Muscle of arm (tissue), 12 donors: Measurements from ENCODE around the gene TRIM44. TPM values are rescaled to one million over a fixed set of nuclear protein-coding genes. Genes with fewer than 3 reads are reported as not detected.
"Not testable (repeated sequence)": the region's sequence is repeated elsewhere in the genome, so short reads cannot be mapped to it uniquely, and the experiment has no call there.

ENCODE experiments used
- DNase-seq: peaks from one replicate; pipeline ENCODE4 v3.0.0-alpha.2; 2013
- polyA plus RNA-seq, 12 donors: library from polyadenylated mRNA; unstranded; fragments of 120-200 nt; gene quantifications; one replicate each; pipeline ENCODE4 v1.2.1, GENCODE V29; 2013; ENCODE audit not compliant: insufficient read length in 12 of 12

The TRIM44 gene
- polyA plus RNA-seq, 12 donors, result 38.8 to 53.2 (median 49.3) TPM

- DNase-seq, result no peak
Measured at GRCh38 chr11:35629511-35629910, 33.1 kb upstream of the TRIM44 start.

- no peak for DNase-seq
Measured at GRCh38 chr11:35629914-35630313, 32.7 kb upstream of the TRIM44 start.

- no peak for DNase-seq
Measured at GRCh38 chr11:35631891-35632290, 30.7 kb upstream of the TRIM44 start.

GRCh38 chr11:35632301-35632700 lies 30.3 kb upstream of the TRIM44 start:
- no peak for DNase-seq

GRCh38 chr11:35633827-35634423 lies 28.6 kb upstream of the TRIM44 start:
- DNase-seq, result no peak

- no peak for DNase-seq
Measured at GRCh38 chr11:35635933-35636332, 26.6 kb upstream of the TRIM44 start.

- DNase-seq, result no peak
Measured at GRCh38 chr11:35639591-35640179, 22.9 kb upstream of the TRIM44 start.

- DNase-seq, result no peak
Measured at GRCh38 chr11:35641171-35641897, 21.2 kb upstream of the TRIM44 start.

- DNase-seq, result no peak
Measured at GRCh38 chr11:35641964-35642363, 20.6 kb upstream of the TRIM44 start.

- DNase-seq, result no peak
Measured at GRCh38 chr11:35647421-35648093, 15.0 kb upstream of the TRIM44 start.

- no peak for DNase-seq
Measured at GRCh38 chr11:35650006-35650405, 12.6 kb upstream of the TRIM44 start.

GRCh38 chr11:35650467-35650866 lies 12.1 kb upstream of the TRIM44 start:
- no peak for DNase-seq

- no peak for DNase-seq
Measured at GRCh38 chr11:35651263-35651662, 11.3 kb upstream of the TRIM44 start.

GRCh38 chr11:35652786-35653185 lies 9.8 kb upstream of the TRIM44 start:
- not testable (repeated sequence) for DNase-seq

- no peak for DNase-seq
Measured at GRCh38 chr11:35654711-35655110, 7.9 kb upstream of the TRIM44 start.

- DNase-seq, result no peak
Measured at GRCh38 chr11:35655254-35655653, 7.3 kb upstream of the TRIM44 start.

GRCh38 chr11:35655856-35656255 lies 6.7 kb upstream of the TRIM44 start:
- no peak for DNase-seq

- DNase-seq, result no peak
Measured at GRCh38 chr11:35658020-35658948, 4.3 kb upstream of the TRIM44 start.

GRCh38 chr11:35661534-35661933 lies 1.0 kb upstream of the TRIM44 start:
- DNase-seq, result no peak

GRCh38 chr11:35662061-35662648 lies 420 bp upstream of the TRIM44 start:
- no peak for DNase-seq

GRCh38 chr11:35663408-35663702 lies 780 bp downstream of the TRIM44 start:
- DNase-seq, result no peak
